ENCODE data around the gene RAI1.

GRCh38 chr17:17668358-17668757, 12.9 kb upstream of the RAI1 start:
- TF ChIP-seq POLR2A (IDR thresholded peaks at IDR 0.05; ENCODE audit: low read length) (no peak), MAFK (IDR thresholded peaks at IDR 0.05; ENCODE audit: partially characterized antibody) (no peak), KDM1A (IDR thresholded peaks at IDR 0.05; ENCODE audit: low read depth) (no peak)

Data from A549 (cell line).